NCI-H187 (cell line): Measurements from ENCODE around the gene UNC45A.

Experiments used
- DNase-seq, 2 experiments: peaks; one replicate each; lab custom pipeline; 2025; lab: John Stamatoyannopoulos, UW

UNC45A gene

GRCh38 chr15:90945091-90945490 lies 10.0 kb downstream of the UNC45A start:
- no peak for DNase-seq

GRCh38 chr15:90946538-90946937 lies 11.5 kb downstream of the UNC45A start:
- no peak for DNase-seq

- no peak for DNase-seq
Observed at GRCh38 chr15:90946941-90947576, 12.0 kb downstream of the UNC45A start.

- no peak for DNase-seq
Observed at GRCh38 chr15:90947577-90948357, 12.7 kb downstream of the UNC45A start.

GRCh38 chr15:90948506-90948905 lies 13.4 kb downstream of the UNC45A start:
- DNase-seq = no peak

- no peak for DNase-seq
Observed at GRCh38 chr15:90949979-90950675, 15.0 kb downstream of the UNC45A start.

- no peak for DNase-seq
Observed at GRCh38 chr15:90950676-90951075, 15.6 kb downstream of the UNC45A start.

- no peak for DNase-seq
Observed at GRCh38 chr15:90952901-90953677, 18.0 kb downstream of the UNC45A start.

GRCh38 chr15:90953947-90954711 lies 19.0 kb downstream of the UNC45A start:
- DNase-seq = no peak

- DNase-seq = peak; percentile 70 to 81
Observed at GRCh38 chr15:90954712-90955623, 19.9 kb downstream of the UNC45A start, which contains the start of gene RCCD1. Gene RCCD1 (plus strand): TSS chr15:90954884. CDS start chr15:90956735, 1,851 bp downstream.

- DNase-seq = peak in 1 of 2 experiments; percentile 11
Observed at GRCh38 chr15:90955624-90956273, 20.7 kb downstream of the UNC45A start.

- DNase-seq = peak; percentile 49 to 80
Observed at GRCh38 chr15:90956274-90957030, 21.4 kb downstream of the UNC45A start.

- DNase-seq = peak in 1 of 2 experiments; percentile 18
Observed at GRCh38 chr15:90957031-90957790, 22.1 kb downstream of the UNC45A start.

GRCh38 chr15:90957791-90958190 lies 22.7 kb downstream of the UNC45A start:
- no peak for DNase-seq

- no peak for DNase-seq
Observed at GRCh38 chr15:90959028-90959595, 24.0 kb downstream of the UNC45A start.

GRCh38 chr15:90959894-90960293 lies 24.8 kb downstream of the UNC45A start:
- DNase-seq = no peak

GRCh38 chr15:90960298-90961091 lies 25.4 kb downstream of the UNC45A start:
- DNase-seq = no peak
